ENCODE results near the gene SUPT6H.
A peak's percentile ranks its signal among the peaks of the same experiment; 100 is the strongest.

Gene SUPT6H

GRCh38 chr17:28737770-28738679, 76.0 kb downstream of the SUPT6H start:
- no peak for DNase-seq (ENCODE audit: low read depth)

DNA sequence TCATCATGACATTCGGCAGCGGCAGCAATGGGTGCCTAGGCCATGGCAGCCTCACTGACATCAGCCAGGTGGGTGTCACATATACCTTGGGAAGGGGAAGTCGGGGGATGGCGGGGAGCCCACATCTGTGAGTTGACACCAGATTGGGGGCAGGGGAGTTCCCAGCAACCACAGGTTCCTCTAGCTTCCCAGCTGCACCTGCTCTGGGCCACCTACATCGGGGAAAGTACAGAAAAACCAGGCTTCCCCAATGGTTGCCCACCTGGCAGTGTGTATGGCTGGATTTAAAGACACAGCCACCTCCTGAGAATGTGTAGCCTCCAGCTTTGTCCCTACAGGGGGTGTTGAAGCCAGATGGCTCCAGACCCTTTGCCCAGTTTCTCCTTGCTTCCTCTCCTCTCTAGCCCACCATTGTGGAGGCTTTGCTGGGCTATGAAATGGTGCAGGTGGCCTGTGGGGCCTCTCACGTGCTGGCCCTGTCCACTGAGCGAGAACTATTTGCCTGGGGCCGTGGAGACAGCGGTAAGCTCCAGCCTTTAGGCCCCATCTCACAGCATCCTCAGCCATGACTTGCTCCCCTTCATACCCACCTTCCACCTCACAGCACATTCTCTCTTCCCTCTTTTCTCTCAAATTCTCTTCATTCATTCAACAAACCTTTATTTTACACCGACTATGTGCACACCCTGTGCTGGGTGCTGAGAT, 76.8 kb downstream of the SUPT6H start:
- no peak for DNase-seq (ENCODE audit: low read depth)

DNA sequence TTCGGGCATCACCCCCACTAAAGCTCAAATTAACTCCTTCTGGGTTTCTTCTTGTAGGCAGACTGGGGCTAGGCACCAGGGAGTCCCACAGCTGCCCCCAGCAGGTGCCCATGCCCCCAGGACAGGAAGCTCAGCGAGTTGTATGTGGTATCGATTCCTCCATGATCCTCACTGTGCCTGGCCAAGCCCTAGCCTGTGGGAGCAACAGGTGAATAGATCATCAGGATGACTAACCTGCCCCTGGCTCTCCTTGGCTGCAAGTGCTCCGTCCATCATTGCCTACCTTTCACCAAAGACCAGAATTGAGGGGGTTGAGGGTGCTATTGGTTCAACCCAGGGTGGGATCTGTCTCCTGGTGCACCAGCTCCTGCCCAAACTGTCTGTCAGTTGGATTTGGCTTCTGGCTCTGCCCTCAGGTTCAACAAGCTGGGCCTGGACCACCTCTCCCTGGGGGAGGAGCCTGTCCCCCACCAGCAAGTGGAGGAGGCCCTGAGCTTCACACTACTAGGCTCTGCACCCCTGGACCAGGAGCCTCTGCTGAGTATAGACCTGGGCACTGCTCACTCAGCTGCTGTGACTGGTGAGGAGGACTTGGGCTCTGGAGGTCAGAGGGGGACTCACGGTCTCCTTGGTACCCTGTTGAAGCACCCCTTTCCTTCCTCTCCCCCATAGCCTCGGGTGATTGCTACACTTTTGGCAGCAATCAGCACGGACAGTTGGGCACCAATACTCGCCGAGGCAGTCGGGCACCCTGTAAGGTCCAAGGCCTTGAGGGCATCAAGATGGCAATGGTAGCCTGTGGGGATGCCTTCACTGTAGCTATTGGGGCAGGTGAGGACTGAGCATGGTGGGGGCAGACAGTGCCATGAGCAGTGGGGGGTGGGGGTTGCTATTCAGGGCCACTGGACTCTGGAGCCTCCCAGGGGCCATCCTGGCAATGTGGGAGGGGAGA, 78.7 kb downstream of the SUPT6H start:
- no peak for DNase-seq (ENCODE audit: low read depth)

- DNase-seq (ENCODE audit: low read depth), result peak; percentile 98
These were observed 79.6 kb downstream of the SUPT6H start for GRCh38 chr17:28741358-28742349.

DNA sequence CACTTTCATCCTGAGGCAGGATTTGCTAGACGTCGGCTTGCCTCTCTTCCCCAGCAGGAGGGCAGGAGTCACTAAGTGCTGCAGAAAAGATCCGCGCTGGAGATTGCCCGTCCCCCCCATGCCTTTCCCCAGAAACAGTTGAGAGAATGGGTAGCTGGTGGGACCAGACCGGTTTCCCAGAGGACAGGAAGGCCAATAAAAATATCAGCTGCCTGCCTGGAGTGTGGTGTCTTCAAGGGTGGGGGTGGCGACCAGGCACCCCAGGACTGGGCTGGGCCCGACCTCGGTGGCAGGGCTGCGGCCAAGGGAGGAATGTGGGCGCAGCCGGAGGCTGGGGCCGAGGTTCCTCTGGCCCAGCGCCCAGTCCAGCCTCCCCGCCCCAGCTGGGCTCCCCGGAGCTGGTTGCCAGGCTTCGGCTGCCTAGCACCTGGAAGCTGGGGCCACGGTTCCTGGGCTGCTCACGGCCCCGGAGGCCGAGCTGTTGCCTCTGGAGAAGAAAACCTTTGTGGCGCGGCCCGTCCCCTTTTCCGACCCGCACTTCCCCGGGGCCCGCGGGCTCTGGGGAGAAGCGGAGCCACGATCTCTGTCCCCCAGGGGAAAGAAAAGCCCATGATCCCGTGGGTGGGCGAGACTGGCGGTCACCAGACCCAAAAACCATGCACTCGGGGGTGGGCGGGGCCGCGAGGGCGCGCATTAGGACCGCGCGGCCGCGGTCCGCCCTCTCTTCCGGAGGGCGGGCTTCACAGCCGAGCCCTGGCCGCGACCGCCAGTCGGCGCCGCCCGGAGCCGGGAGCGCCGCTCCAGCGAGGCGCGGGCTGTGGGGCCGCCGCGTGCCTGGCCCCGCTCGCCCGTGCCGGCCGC, 81.5 kb downstream of the SUPT6H start, which contains the start of gene TRAF4:
TRAF4 (plus strand) TSS at position 769 of the 861 bp plus-strand sequence. CDS start 102 bp downstream, outside the sequence.
- DNase-seq (ENCODE audit: low read depth), result peak; percentile 74

- no peak for DNase-seq (ENCODE audit: low read depth)
These were observed 82.3 kb downstream of the SUPT6H start for GRCh38 chr17:28744104-28744971.

DNA sequence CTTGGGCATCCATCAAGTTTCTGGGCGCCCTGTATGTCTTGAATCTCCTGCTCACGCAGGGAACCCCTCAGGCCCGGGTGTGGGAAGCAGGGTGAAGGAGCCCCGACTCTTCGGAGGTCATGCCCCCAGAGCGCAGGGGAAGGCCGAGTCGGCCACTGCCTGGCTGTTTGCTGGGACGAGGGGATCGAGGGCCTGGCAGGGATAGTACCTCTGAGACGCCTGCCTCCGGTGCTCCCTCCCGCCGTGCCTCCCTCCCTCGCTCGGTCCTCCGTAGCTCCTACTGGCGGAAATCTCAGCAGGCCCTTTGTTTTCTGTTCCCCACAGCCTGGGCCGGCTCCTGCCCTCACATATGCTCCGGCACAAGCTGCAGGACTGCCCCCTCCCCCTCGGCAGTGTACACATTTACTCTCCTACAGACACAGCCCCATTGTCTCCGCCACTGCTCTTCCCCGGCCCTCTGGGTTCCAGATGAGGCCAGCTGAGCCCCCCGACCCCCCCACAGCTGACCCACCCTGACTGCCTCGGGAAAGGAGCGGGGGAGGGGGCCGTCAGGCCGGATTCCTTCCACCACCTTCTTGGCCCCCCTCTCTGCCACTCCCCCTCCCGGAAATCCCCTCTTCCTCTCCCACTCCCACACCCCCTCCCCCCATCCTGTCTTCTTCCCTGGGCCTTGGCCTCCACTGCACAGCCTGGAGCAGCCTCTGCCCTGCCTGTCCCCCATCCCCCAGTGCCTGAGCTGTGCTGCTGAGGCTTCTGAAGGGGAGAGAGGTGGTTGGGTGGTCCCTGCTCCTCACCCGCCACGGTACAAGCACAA, 83.2 kb downstream of the SUPT6H start:
- DNase-seq (ENCODE audit: low read depth), result no peak

DNA sequence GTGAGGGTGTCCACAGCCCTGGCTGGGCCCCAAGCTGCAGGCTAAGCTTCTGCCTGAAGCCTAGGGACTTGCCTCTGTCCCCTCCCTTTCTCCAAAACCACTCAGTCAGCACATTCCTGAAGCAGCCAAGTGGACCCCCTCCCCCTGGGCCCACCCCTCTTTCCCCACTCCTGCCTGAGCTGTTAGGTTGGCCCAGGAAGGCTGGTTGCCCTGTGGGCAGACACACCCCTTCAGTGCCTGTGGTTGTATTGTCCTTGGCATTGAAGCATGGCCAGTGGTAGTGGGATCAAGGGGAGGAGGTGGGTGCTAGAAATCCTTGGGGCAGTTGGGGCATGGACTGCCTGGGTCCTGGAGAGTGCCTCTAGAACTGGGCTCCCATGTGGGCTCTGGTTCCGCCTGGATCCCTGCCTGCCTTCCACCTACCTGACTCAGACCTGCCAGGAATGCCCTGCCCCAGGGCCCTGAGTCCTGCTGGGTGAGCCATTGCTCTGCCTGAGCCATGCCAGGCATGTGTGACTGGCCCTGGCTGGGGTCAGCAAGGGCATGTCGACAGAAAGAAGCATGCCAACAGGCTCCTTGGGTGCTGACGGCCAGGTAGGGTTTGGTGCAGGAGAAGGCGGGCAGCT, 83.9 kb downstream of the SUPT6H start:
- no peak for DNase-seq (ENCODE audit: low read depth)

GRCh38 chr17:28746611-28747050, 84.6 kb downstream of the SUPT6H start:
- no peak for DNase-seq (ENCODE audit: low read depth)

GRCh38 chr17:28747051-28747691, 85.2 kb downstream of the SUPT6H start:
- no peak for DNase-seq (ENCODE audit: low read depth)

DNA sequence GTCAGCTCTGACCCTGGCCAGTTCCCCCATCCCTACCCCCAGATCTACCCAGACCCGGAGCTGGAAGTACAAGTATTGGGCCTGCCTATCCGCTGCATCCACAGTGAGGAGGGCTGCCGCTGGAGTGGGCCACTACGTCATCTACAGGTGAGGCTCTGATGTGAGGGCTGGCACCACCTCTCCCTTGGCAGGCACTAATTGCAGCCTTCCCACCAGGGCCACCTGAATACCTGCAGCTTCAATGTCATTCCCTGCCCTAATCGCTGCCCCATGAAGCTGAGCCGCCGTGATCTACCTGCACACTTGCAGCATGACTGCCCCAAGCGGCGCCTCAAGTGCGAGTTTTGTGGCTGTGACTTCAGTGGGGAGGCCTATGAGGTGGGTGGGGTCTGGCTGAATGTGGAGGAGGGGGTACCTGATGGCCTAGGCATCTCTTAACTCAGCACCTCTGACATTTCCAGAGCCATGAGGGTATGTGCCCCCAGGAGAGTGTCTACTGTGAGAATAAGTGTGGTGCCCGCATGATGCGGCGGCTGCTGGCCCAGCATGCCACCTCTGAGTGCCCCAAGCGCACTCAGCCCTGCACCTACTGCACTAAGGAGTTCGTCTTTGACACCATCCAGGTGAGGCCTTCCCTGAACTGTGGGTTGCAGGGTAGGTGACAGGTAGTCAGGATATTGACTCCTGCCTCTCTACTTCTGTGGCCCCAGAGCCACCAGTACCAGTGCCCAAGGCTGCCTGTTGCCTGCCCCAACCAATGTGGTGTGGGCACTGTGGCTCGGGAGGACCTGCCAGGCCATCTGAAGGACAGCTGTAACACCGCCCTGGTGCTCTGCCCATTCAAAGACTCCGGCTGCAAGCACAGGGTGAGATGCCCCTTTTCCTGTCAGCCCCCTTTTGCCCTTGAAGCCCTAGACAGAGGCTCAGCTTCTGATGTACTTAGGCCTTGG, 86.1 kb downstream of the SUPT6H start:
- DNase-seq (ENCODE audit: low read depth), result no peak

GRCh38 chr17:28748852-28749515, 87.0 kb downstream of the SUPT6H start:
- DNase-seq (ENCODE audit: low read depth), result no peak

DNA sequence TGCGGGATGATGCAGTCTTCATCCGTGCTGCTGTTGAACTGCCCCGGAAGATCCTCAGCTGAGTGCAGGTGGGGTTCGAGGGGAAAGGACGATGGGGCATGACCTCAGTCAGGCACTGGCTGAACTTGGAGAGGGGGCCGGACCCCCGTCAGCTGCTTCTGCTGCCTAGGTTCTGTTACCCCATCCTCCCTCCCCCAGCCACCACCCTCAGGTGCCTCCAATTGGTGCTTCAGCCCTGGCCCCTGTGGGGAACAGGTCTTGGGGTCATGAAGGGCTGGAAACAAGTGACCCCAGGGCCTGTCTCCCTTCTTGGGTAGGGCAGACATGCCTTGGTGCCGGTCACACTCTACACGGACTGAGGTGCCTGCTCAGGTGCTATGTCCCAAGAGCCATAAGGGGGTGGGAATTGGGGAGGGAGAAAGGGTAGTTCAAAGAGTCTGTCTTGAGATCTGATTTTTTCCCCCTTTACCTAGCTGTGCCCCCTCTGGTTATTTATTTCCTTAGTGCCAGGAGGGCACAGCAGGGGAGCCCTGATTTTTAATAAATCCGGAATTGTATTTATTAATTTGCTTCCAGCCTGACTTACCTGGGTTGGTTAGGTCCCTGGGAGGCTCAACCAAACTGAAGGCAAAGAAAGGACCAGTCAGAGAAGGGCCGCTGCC, 87.6 kb downstream of the SUPT6H start:
- no peak for DNase-seq (ENCODE audit: low read depth)
